IPS-18a (cell line): ENCODE measurements around the gene ISYNA1.

Experiments used
- H3K27ac ChIP-seq: one replicate; pipeline ENCODE4 v1.5.1; 2013; ENCODE audit warnings: low read length
- H3K27me3 ChIP-seq: one replicate; pipeline ENCODE4 v1.6.1; 2013; ENCODE audit warnings: mild to moderate bottlenecking, low read length; ENCODE audit not compliant: control insufficient read depth, insufficient read depth
- H3K36me3 ChIP-seq: one replicate; pipeline ENCODE4 v1.6.1; 2013; ENCODE audit warnings: low read depth, low read length; ENCODE audit not compliant: control insufficient read depth
- H3K4me1 ChIP-seq: one replicate; pipeline ENCODE4 v1.6.1; 2013; ENCODE audit warnings: low read depth, low read length; ENCODE audit not compliant: control insufficient read depth
- H3K4me3 ChIP-seq: one replicate; pipeline ENCODE4 v1.5.1; 2013; ENCODE audit warnings: low read length
- H3K9ac ChIP-seq: one replicate; pipeline ENCODE4 v1.6.1; 2013; ENCODE audit warnings: mild to moderate bottlenecking, low read length, moderate library complexity
- H3K9me3 ChIP-seq: one replicate; pipeline ENCODE4 v1.6.1; 2013; ENCODE audit warnings: low read depth, low read length; ENCODE audit not compliant: control insufficient read depth

The ISYNA1 gene

DNA sequence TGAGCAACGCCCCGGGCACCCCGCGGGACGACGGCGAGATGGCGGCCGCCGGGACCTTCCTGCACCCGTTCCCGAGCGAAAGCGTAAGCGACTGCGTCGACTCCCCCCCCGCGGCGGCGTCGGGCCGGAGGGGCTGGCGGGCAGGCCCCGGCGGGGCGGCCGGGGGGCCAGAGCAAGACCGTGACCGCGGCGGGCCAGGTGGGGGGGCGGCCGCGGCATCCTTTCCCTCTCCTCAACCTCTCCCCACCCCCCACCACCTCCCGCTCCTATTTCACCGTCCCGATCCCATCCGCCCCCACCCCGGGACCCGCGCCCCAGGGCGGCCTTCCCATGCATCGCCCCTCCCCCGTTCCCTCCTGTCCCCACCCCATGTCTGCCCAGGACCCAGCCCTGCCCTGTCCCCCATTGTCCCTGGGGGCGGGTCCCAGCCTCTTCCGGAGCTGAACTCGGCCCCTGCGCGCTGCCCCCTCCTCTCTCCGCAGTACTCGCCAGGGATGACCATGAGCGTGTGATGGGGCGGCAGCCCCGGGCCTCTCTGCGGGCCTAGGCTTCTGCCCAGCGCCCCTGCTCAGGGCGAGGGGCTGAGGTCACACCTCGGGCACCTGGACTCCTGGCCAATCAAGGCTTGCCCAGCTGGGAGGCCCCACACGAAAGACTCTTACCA lies 4.1 kb downstream of the ISYNA1 start:
- Histone ChIP-seq H3K27me3 (no peaks in the 10 kb centered on the region), H3K4me1 (peaks cover 18% of the 10 kb centered on the region), H3K4me3 (peak overlapping the region; percentile 46), H3K27ac (no peak overlapping the region), H3K9me3 (no peaks in the 10 kb centered on the region), H3K9ac (no peak overlapping the region), H3K36me3 (peaks cover 12% of the 10 kb centered on the region)

- Histone ChIP-seq H3K27me3 (no peaks in the 10 kb centered on the region), H3K36me3 (peaks cover 12% of the 10 kb centered on the region), H3K9ac (peak overlapping the region; percentile 40), H3K4me1 (peaks cover 19% of the 10 kb centered on the region), H3K9me3 (no peaks in the 10 kb centered on the region), H3K4me3 (peak overlapping the region; percentile 53), H3K27ac (no peak overlapping the region)
Measured at GRCh38 chr19:18433015-18433691, 4.8 kb downstream of the ISYNA1 start.

- H3K9me3 ChIP-seq, result no peaks in the 10 kb centered on the region
- H3K27ac ChIP-seq, result no peak overlapping the region
- H3K27me3 ChIP-seq, result no peaks in the 10 kb centered on the region
- peak overlapping the region; percentile 53 for H3K4me3 ChIP-seq
- H3K9ac ChIP-seq, result peak overlapping the region; percentile 40
- H3K4me1 ChIP-seq, result peaks cover 19% of the 10 kb centered on the region
- H3K36me3 ChIP-seq, result peaks cover 12% of the 10 kb centered on the region
Measured at GRCh38 chr19:18432275-18433014, 5.5 kb downstream of the ISYNA1 start.

GRCh38 chr19:18431351-18432197 lies 6.4 kb downstream of the ISYNA1 start:
- Histone ChIP-seq H3K27ac (no peak overlapping the region), H3K9me3 (no peaks in the 10 kb centered on the region), H3K36me3 (peaks cover 12% of the 10 kb centered on the region), H3K4me3 (no peak overlapping the region), H3K27me3 (no peaks in the 10 kb centered on the region), H3K9ac (no peak overlapping the region), H3K4me1 (peaks cover 19% of the 10 kb centered on the region)

GRCh38 chr19:18430417-18431144 lies 7.4 kb downstream of the ISYNA1 start:
- Histone ChIP-seq H3K4me3 (no peak overlapping the region), H3K27me3 (no peaks in the 10 kb centered on the region), H3K27ac (no peak overlapping the region), H3K9me3 (no peaks in the 10 kb centered on the region), H3K36me3 (peaks cover 9% of the 10 kb centered on the region), H3K9ac (no peak overlapping the region), H3K4me1 (peaks cover 19% of the 10 kb centered on the region)

DNA sequence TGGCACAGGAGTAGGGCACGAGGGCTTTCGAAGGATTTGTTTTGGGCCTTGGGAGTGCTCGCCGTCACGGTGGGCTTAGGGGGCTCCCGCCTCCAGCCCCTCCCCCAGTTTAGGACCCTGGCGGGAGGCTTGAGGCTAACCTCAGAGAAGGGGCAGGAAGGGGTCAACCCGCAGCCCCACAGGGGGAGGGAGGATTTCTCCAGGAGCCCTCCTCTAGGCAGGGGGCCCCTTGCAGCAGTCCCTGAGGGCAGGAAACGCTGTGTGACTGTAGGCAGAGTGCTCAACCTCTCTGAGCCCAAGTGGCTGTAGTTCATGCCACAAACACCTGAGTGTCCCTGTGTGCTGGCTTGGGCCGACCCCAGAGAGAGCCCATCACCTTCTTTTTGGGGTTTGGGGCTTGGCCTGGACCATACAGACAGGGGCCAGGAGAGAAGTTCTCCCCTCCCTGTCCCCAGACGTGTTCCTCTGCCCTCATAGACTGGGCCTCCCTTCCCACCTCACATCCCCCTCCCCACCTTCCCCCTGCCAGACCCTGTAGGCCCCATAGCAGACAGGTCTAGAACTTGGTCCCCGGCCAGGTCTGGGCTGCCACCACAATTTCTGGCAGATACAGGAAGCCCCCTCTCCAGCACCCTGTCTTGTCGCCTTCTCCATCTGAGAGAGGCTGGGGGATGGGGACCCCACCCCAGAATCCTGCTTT lies 8.1 kb downstream of the ISYNA1 start:
- Histone ChIP-seq H3K9ac (peak overlapping the region; percentile 32), H3K27me3 (no peaks in the 10 kb centered on the region), H3K36me3 (peaks cover 2% of the 10 kb centered on the region), H3K4me1 (peaks cover 19% of the 10 kb centered on the region), H3K4me3 (peak overlapping the region; percentile 64), H3K9me3 (no peaks in the 10 kb centered on the region), H3K27ac (no peak overlapping the region)

DNA sequence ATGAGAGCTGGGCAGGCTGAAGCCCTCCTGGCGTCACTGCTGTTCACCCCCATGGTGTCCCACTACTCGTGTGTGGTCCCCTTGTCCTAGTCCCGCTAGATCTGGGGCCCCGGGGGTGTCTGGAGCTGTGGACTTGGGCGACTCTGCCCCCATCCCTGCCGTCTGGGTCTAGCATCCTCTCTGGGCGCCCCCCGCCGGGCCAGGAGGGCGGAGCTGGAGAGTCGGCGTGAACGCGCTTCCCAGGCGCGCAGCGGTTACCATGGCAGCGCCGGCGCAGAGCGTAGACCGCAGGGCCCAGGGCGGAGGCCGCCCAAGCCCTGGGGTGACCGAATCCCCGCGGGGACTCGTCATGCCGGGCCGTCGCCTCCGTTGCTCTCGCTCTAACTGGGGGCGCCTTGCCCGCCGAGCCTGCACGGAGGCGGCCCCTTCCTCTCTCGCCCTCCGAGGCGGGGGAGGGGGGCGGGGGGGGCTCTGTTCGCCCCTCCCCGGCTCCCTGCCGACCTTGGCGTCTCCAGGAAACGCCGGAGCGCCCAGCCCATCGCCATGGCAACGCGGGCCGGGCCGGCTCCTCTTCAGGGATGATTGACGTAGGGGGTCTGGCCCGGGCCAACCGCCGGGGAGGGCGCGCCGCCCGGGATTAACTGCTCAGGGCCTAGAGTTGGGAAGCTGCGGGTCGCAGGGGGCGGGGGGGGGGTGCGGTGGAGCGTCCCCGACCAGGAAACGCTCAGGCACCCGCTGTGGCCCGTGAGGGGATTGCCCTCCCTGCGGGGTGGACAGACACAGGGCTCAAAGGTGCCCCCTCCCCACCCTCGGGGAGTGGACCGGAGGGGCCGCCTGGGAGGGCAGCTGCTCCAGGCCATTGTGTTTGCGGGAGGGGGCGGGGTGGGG lies 8.9 kb downstream of the ISYNA1 start:
- Histone ChIP-seq H3K4me3 (peak overlapping the region; percentile 64), H3K4me1 (peaks cover 18% of the 10 kb centered on the region), H3K27ac (no peak overlapping the region), H3K9me3 (no peaks in the 10 kb centered on the region), H3K9ac (peak overlapping the region; percentile 32), H3K27me3 (no peaks in the 10 kb centered on the region), H3K36me3 (no peaks in the 10 kb centered on the region)

DNA sequence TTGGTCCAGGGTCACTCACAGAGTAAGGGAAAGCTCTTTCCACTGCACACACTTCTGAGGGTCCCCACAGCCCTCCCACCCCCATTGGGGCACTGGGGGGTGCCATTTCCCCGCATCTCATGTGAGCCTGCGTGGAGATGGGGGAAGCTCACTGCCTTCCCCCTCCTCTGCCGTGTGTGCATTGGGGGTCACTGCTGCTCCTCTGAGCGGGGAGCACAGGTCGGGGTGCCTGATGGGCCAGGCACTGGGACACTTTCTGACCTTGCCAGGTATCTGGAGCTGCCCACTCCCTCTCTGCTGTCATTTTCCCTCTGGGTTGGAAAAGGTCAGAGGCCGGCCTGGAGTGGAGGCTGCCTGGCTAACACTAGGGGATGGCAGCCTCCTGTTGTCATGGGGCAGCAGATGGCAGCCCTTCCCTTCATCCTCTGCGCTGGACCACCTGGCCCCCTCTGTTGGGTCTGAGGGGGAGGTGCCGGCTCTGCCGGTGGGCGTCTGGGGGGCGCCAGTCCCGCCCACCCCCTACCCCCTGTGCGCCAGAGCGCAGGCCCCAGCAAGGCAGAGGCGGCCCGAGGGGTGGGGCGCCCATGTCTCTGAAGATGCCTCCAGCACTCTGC lies 9.7 kb downstream of the ISYNA1 start:
- Histone ChIP-seq H3K9ac (no peak overlapping the region), H3K27ac (no peak overlapping the region), H3K27me3 (no peaks in the 10 kb centered on the region), H3K4me1 (peaks cover 21% of the 10 kb centered on the region), H3K4me3 (peak overlapping the region; percentile 64), H3K36me3 (no peaks in the 10 kb centered on the region), H3K9me3 (no peaks in the 10 kb centered on the region)

DNA sequence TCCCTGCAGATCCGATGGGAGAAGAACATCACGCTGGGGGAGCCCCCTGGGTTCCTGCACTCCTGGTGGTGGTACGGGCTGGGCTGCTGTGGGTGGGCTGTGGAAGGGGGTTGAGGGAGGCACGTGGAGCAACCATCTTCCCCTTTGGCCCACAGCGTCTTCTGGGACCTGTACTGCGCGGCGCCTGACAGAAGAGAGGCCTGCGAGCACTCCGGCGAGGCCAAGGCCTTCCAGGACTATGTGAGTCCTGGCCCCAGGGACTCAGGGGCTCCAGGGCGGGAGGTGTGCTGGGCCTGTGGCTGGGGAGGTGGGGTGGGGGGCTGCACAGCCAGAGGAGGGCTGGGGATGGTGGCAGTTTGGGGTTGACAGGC lies 10.2 kb downstream of the ISYNA1 start:
- Histone ChIP-seq H3K4me3 (no peak overlapping the region), H3K27me3 (no peaks in the 10 kb centered on the region), H3K36me3 (no peaks in the 10 kb centered on the region), H3K4me1 (peaks cover 21% of the 10 kb centered on the region), H3K9me3 (no peaks in the 10 kb centered on the region), H3K9ac (no peak overlapping the region), H3K27ac (no peak overlapping the region)
